Measurements from ENCODE around the gene GPR153.

- no peak for TF ChIP-seq CTCF (IDR thresholded peaks at IDR 0.05)
- no peak for TF ChIP-seq POLR2A (IDR thresholded peaks at IDR 0.05)
Observed at GRCh38 chr1:6202256-6202655, 58.6 kb downstream of the GPR153 start.
